ENCODE results near the gene LHX6.
A peak's percentile ranks its signal among the peaks of the same experiment; 100 is the strongest.

GRCh38 chr9:122186301-122186700 is 42.5 kb downstream of the LHX6 start:
- peak in 1 of 2 experiments; percentile 52; a peak in 2 of 4 replicates for TF ChIP-seq CTCF (conservative IDR thresholded peaks at IDR 0.05; ENCODE audit: low read depth in 2 of 2)
- no peak for TF ChIP-seq EZH2 (IDR thresholded peaks at IDR 0.05; ENCODE audit: low read depth, unreplicated experiment)
- TF ChIP-seq REST (IDR thresholded peaks at IDR 0.05; ENCODE audit: unreplicated experiment), result no peak
- no peak for TF ChIP-seq POLR2AphosphoS5 (IDR thresholded peaks at IDR 0.05; ENCODE audit: low read depth)
- no peak for TF ChIP-seq CREB1 (CRISPR knock-in tag; IDR thresholded peaks at IDR 0.05; ENCODE audit: low read depth)
- TF ChIP-seq EZH2phosphoT487 (IDR thresholded peaks at IDR 0.05; ENCODE audit: unreplicated experiment), result no peak
- TF ChIP-seq JUNB (IDR thresholded peaks at IDR 0.05; ENCODE audit: unreplicated experiment), result no peak
- no peak for TF ChIP-seq NANOG (IDR thresholded peaks at IDR 0.05; ENCODE audit: borderline replicate concordance)
- TF ChIP-seq STAT1 (IDR thresholded peaks at IDR 0.05; ENCODE audit: unreplicated experiment), result no peak
- no peak for TF ChIP-seq ZNF114 (CRISPR knock-in tag; IDR thresholded peaks at IDR 0.05)
- no peak for TF ChIP-seq ZNF462 (CRISPR knock-in tag; IDR thresholded peaks at IDR 0.05)
- TF ChIP-seq ZNF331 (CRISPR knock-in tag; IDR thresholded peaks at IDR 0.05; ENCODE audit: low read depth), result no peak

All from GM23338 (cell line).